Measurements from ENCODE around the gene TRAPPC3L.

Gene TRAPPC3L

DNA sequence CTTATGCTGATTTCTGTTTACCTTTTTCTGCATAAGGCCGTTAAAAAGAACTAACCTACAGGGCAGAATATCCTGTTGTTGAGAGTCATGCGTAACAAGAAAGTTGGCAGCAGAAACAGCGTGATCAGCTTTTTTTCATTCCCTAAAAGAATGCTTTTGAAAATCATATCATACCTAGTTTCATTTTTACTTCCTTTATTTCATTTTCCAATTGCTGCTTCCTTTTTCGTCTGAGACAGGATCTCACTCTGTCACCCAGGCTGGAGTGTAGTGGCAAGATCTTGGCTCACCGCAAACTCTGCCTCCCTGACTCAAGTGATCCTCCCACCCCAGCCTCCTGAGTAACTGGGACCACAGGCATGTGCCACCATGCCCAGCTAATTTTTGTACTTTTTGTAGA lies 80.2 kb downstream of the TRAPPC3L start:
- no peak for DNase-seq (ENCODE audit: low read depth)

DNA sequence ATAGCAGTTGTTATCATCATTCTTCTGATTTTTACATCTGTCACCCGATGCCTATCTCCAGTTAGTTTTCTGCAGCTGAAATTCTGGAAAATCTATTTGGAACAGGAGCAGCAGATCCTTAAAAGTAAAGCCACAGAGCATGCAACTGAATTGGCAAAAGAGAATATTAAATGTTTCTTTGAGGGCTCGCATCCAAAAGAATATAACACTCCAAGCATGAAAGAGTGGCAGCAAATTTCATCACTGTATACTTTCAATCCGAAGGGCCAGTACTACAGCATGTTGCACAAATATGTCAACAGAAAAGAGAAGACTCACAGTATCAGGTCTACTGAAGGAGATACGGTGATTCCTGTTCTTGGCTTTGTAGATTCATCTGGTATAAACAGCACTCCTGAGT lies 82.2 kb downstream of the TRAPPC3L start:
- DNase-seq (ENCODE audit: low read depth), result no peak

GRCh38 chr6:116461932-116462885 lies 83.3 kb downstream of the TRAPPC3L start:
- no peak for DNase-seq (ENCODE audit: low read depth)

DNA sequence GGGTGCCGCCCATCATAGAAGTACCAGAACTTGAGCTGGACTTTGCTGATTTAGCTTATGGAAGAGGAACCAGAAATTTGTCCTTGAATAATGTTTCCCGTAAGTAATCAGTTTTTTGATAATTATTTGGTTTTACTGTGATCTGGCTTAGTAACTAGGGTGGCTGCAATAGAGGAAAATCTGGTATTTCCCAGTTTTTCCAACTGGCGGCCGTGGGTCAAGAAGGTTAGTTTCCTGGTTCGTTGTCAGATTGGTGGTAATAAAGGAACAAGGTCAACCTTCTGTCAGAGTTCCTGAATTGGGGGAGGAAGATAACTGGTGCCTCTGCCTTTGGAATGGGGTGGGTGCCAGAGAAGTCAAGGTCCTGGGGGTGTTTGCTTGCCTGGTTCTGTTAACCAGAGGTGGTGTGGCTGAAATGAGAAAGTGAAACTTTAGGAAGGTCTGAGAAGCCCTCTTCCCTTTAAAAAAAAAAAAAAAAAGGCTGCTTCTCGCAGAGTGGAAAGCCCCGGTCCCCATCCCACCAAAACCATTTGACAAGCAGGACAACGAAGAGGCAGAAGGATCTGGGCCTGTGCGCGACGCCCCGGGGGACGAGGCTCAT lies 84.1 kb downstream of the TRAPPC3L start, which contains the start of gene CALHM6:
TSS of gene CALHM6 (plus strand) at position 45 of the 601 bp plus-strand sequence. CDS start at position 600, 555 bp downstream.
- DNase-seq (ENCODE audit: low read depth), result no peak

DNA sequence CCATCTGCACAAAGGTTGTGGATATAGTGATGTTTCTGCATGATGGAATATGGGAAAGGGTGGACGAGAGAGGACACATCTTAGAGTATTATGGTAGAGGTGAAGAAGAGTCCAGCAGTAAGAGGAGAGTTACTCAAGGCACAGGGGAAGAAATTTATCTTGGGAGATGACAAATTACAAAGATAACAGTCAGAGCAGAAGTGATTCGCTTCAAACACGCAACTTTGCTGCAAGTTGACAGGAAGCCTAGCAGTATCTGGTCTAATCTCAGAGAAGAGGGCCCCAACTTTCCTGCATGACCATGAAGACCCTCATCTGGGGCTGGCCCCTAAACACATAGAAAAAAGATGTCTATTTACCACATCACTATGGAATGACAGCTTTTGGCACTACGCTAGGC lies 85.6 kb downstream of the TRAPPC3L start:
- no peak for DNase-seq (ENCODE audit: low read depth)

GRCh38 chr6:116458264-116458663 lies 87.2 kb downstream of the TRAPPC3L start:
- DNase-seq (ENCODE audit: low read depth), result no peak

DNA sequence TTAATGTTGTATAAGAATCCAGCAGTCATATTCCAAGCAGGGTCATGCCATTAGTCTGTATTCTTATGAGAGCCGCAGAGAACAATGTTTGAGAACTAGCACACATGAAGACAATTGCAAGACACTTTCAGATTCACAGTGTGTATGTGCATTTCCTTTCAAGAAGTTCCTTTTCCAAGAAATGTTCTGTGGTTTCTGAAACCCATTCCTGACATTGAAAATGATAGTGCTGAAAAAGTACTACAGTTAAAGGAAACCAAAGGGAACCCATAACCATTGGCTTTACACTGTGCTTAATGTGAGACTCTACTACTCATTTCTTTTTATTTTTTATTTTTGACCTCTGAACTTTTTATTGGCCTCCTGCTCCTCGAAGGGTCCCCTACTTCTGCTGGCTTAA lies 88.6 kb downstream of the TRAPPC3L start:
- no peak for DNase-seq (ENCODE audit: low read depth)

- no peak for DNase-seq (ENCODE audit: low read depth)
Observed at GRCh38 chr6:116456106-116456505, 89.4 kb downstream of the TRAPPC3L start.

DNA sequence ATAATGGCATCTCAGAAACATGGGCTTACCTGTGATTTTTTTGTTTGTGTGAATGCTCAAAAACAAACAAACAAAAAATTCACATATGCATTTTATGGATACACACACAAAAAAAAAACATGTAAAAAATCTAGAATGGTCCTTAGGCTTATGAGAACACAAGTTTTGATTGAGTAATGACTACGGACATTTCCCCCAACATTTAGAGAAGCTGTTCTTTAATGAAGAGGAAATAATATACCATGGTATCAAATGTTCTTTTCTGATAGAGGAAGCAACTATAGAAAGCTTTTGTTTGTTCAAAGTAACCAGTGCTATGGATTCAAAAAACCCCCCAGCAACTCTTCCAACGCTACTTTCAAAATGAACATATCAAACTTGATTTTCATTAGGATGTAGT lies 93.0 kb downstream of the TRAPPC3L start:
- DNase-seq (ENCODE audit: low read depth), result no peak

GRCh38 chr6:116451916-116452315 lies 93.6 kb downstream of the TRAPPC3L start:
- no peak for DNase-seq (ENCODE audit: low read depth)

- no peak for DNase-seq (ENCODE audit: low read depth)
Observed at GRCh38 chr6:116450769-116451740, 94.4 kb downstream of the TRAPPC3L start.

DNA sequence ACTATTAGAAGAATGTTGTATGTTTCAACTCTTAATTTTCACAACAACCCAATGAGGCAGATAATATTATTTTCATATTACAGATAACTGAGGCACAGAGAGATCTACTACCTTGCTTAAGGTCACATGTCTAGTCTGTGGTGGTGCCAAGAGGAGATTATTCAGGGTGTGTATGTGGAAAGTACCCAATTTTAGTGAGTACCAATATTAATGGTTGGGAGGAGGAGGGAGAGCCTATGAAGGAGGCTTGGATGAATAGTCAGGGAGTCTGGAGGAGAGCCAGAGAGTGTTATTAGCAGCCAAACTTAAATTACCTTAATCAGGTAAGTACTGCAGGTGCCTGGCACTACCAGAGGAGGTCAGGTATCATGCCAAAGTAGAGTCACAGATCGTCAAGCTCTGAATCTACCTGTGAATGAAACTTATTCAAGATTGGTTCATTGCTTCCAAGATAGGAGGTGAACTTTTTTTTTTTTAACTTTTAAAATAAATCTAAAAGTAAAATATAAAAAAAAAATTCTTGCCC lies 95.2 kb downstream of the TRAPPC3L start:
- DNase-seq (ENCODE audit: low read depth), result no peak

- no peak for DNase-seq (ENCODE audit: low read depth)
Observed at GRCh38 chr6:116449565-116449964, 95.9 kb downstream of the TRAPPC3L start.

DNA sequence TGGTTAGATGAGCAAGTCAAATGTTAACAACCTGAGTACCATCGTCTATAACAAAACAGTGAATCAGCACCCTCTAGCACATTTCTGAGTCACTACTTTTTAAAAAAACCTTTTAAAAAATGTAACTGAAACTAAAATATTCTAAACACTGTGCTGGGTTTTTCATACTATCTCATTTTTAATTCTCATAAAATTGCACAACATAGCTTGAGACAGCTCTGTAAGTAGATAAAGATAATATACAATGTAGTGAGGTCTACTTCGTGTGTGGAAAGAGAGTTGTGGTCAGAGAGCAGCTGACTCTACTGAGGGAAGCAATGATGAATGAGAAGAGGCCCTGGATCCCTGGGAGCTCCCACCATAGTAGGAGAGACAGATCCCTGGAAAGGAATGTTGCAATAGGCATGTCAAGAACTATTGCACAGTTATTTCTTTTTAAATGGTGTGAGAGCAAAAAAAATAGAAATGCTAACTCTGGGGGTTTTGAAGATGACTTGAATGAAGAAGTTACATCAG lies 97.9 kb downstream of the TRAPPC3L start:
- peak; percentile 78 for DNase-seq (ENCODE audit: low read depth)

GRCh38 chr6:116447052-116447451 lies 98.4 kb downstream of the TRAPPC3L start:
- DNase-seq (ENCODE audit: low read depth), result no peak

DNA sequence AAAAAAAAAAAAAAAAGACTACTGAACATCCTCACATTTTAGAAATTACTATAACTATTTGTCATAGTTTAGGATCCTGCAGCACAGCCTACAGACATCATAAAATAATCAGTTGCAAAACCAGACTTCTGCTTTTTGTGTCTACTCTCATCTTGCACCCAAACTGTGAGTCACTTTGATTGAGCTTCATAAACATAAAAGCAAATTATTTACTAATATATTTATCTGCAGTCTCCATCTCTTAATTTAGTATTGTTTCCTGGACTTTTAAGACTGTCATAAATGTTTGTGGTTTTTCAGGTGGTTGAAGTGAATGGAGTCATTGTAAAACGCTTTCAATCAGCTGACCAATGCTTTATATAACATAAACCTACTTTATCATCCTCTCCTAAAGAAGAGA lies 99.1 kb downstream of the TRAPPC3L start:
- DNase-seq (ENCODE audit: low read depth), result no peak

- no peak for DNase-seq (ENCODE audit: low read depth)
Observed at GRCh38 chr6:116445102-116445501, 100.4 kb downstream of the TRAPPC3L start.

All from non-pigmented ciliary epithelial cell (primary cell).